ENCODE measurements around the gene PPP1R37.

The PPP1R37 gene

GRCh38 chr19:45071969-45072790 lies 20.8 kb upstream of the PPP1R37 start:
- DNase-seq, result no peak

- DNase-seq, result no peak
These were observed 18.2 kb upstream of the PPP1R37 start for GRCh38 chr19:45074744-45075300.

GRCh38 chr19:45075301-45076028 lies 17.5 kb upstream of the PPP1R37 start:
- DNase-seq, result peak; percentile 90

- peak; percentile 80 for DNase-seq
These were observed 16.7 kb upstream of the PPP1R37 start, which contains the start of gene ZNF296 for GRCh38 chr19:45076029-45076850. ZNF296 (minus strand) TSS chr19:45076478; CDS start chr19:45076373, 105 bp downstream.

- no peak for DNase-seq
These were observed 15.9 kb upstream of the PPP1R37 start for GRCh38 chr19:45076851-45077730.

- no peak for DNase-seq
These were observed 14.5 kb upstream of the PPP1R37 start for GRCh38 chr19:45078390-45079062.

- DNase-seq, result peak; percentile 77
These were observed 13.7 kb upstream of the PPP1R37 start, which contains the start of gene GEMIN7 for GRCh38 chr19:45079063-45079910. GEMIN7 (plus strand) TSS chr19:45079260; CDS start chr19:45090115, 10,855 bp downstream.

GRCh38 chr19:45079911-45080370 lies 13.0 kb upstream of the PPP1R37 start:
- no peak for DNase-seq

- no peak for DNase-seq
These were observed 10.8 kb upstream of the PPP1R37 start for GRCh38 chr19:45082170-45082569.

- DNase-seq, result no peak
These were observed 6.5 kb upstream of the PPP1R37 start for GRCh38 chr19:45086480-45086879.

- peak; percentile 77 for DNase-seq
These were observed 5.4 kb upstream of the PPP1R37 start for GRCh38 chr19:45087531-45087930.

- DNase-seq, result no peak
These were observed 2.9 kb upstream of the PPP1R37 start for GRCh38 chr19:45090034-45090433.

GRCh38 chr19:45090606-45091005 lies 2.4 kb upstream of the PPP1R37 start:
- DNase-seq, result no peak

GRCh38 chr19:45091031-45091923 lies 1.7 kb upstream of the PPP1R37 start:
- DNase-seq, result peak; percentile 96

GRCh38 chr19:45094137-45094536 lies 1.2 kb downstream of the PPP1R37 start:
- no peak for DNase-seq

- DNase-seq, result no peak
These were observed 1.7 kb downstream of the PPP1R37 start for GRCh38 chr19:45094707-45095106.

- DNase-seq, result no peak
These were observed 2.8 kb downstream of the PPP1R37 start for GRCh38 chr19:45095496-45096413.

- DNase-seq, result no peak
These were observed 3.7 kb downstream of the PPP1R37 start for GRCh38 chr19:45096700-45097099.

Data from CD4-positive, alpha-beta T cell treated with Interleukin-15 for 1 hour (primary cell).